ENCODE measurements around the gene PRKN.
"Not testable (repeated sequence)": the region's sequence is repeated elsewhere in the genome, so short reads cannot be mapped to it uniquely, and the experiment has no call there.

The PRKN gene

DNA sequence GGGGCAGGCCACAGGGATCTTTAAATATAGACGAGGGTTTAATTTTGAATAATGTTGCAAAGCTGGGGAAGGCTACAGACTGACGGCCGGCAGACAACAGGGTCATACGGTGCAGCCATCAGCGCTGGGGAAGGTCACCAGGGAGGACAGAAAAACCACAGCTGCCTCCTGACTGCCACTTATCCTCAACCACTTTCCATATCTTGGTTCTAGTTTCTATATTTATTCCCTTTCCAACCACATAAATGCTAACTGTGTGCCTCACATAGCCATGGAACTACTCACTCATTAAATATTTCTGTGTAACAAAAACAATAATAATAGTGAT lies 1368.0 kb downstream of the PRKN start:
- no peak for DNase-seq

DNA sequence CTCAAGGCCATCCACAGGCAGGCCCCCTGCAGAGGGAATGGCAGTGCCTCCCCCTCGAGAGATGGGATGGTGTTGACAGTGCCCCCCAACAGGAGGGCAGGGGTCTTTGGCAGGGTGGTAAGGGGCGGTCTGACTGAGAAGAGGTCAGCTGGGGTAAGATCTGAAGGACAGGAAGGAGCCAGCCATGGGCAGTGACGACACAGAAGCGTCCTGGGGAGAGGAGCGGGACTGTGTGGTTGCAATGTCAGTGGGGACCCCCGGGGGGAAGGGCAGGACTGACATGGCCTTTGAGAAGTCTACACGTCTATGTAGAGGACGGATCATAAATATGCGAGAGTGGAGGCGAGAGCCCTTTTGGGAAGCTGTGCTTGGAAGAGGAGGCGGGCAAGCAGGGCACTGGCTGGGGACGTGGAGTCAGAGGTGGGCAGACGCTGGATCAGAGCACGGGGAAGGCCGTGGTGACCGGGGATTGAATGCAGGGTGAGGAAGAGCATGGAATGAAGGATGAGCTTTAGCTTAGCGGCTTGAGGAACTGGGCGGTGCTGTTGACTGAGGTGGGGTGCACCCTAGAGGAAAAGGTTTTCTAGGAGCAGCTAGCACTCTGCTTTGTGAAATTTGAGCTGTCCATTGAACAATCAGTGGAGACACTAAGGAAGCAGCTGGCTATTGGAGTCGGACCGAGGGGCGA lies 1371.3 kb downstream of the PRKN start:
- DNase-seq = no peak

DNA sequence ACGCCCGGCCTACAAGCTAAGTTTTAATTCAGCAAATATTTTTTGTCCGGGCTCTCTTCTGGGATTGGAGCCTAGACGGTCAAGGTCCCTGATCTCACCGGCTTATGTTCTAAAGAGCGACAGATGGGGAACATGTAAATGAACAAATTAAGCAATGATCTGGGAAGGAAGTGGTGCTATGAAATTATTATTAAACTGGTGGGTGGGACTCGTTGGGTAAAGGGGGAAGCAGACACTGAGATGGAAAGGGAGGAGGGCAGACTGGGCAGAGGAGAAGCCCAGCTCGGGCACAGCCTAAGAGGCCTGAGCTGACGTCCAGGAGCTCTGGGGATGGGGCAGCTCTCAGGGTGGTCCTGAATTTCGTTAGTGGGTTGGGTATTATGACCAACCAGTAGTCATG lies 1371.9 kb downstream of the PRKN start:
- DNase-seq = no peak

DNA sequence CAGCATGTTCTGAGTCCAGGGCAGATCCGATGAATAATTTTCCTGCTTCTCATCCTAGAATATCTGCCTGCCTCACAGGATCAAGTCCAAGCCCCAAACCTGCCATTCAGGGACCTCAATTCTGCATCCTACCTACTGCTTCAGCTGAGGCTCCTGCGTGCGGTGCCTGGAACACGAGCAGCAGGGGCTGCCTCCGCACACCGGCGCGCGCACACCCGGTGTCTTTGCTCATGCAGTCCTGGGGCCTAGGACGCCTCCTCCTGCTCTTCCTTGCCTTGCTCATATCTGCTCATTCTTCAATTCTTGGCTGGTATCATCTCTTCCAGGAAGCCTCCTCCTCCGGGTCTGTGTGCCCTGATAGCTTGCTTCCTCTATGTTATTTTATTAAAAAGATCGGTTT lies 1372.6 kb downstream of the PRKN start:
- DNase-seq = no peak

DNA sequence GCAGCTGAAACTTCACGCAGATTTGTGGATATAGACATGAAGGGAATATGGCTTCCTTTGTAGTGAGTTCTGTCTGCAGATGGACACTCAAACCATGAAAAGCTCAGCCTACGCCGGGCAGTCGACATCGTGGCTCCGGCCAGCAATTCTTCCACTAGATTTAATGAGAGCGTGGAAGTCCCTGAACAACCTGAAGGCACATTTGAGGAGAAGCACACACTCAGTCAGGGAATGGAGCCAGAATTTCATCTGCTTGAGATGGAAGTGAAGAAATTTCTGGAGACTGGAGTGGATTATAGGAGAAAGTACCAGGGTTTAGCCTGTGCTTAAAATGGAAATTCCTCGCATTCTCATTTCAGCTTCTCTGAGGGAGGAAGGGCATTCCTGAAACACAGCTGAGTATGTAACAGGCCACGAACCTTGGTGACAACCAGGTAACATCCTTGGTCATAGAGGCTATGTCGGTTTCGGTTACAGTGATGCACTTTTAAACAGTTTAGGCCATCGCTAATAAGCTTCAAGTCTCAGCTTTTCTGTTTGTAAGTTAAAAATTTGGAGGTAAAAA lies 1373.2 kb downstream of the PRKN start:
- no peak for DNase-seq

DNA sequence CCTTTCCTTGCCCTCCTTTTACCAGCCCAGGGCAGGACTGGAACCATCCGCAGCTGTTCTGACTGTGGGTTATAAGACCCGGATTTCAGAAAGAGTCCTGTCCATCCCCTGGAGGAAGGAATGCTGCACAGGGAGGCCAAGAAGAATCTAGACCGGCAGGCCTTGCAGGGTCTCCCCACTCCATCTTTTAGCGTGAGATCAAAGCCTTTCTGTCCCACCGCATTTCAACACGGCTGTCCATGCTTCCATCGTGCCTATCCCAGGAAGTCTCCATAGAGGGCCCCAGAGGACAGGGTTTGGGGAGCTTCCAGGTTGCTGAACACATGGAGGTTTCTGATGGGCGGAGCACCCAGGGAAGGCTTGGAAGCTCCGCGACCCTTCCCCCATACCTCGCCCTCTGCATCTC lies 1374.4 kb downstream of the PRKN start:
- DNase-seq = no peak

DNA sequence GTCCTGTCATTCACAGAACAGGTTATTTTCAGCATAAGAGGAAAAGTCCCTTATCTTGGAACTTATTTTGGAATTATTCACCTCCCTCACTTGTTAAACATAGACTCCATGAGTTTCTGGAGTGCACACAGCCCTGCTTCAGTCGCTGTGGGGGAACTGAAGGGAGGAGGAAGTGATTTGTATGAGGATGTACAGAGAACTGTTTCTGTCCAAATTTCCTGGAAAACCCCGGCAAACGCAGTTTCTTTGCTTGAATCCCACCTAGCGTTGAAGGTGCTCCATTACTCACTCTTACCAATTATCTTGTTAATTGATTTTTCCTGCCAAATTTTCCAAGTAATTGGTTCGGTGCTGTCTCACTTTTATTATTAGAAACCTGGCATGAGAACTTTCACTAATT lies 1375.7 kb downstream of the PRKN start:
- DNase-seq = no peak

DNA sequence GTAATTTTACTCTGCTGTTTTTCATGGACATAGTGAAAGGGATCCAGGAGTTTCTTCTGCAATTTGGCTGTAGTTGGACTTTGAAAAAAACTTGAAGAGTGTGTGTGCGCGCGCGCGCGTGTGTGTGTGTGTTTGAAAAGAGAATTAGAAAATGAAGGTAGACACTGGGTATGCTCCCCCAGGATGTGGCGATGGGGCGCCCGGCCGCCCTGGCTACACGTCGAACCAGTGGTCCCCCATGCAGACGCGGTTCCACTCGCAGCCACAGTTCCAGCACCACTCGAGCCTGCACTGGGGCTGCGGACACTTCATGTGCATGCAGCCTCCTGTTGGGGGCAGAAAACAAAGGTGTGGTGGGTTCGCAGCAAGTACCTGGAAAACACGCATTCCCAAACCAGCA lies 1377.7 kb downstream of the PRKN start:
- DNase-seq = no peak

DNA sequence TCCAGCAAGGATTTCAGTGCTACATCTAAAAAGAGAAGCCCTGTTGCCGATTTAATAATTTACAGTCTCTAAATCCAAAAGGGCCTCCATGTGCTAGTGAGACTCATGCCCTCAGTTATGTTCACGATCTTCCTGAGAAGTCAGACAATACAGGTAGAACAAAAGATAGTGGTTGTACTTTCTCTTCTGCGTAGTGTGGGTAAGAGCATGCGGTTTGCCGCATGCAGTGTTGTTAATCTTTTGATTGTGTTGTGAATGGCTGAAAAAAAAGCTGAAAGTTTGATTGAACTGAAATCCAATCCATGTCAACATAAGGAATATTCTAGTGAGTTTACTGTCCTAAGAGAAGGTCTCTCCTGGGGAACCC lies 1379.0 kb downstream of the PRKN start:
- no peak for DNase-seq

DNA sequence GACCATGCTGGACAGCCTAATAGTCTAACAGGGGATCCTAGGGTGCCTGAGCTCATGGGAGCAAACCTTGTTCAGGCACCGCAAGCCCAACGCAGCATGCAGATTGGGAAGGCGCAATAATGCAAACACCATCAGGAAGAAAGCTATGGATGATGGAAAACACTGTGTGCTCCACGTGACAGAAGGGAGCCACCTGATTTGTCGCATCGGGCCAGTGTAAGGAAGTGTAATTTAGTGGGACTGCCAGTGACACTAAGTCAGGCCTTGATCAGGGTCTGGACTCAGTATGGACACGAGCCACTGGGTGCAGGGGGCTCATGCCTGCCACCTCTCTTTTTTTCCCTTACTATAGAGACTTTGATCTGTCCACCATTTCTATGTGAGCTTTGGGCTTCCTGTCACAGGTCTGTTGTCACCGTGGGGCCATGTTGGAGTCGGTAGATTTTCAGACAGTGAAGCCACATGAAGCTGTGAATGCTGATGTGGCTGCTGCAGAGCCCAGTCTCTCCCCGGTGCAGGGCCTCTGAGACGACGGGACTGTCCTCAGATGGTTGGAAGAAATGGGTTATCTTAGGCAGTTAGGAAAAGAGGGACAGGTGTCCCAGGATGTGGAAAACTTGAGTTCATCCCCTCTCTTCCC lies 1379.5 kb downstream of the PRKN start:
- DNase-seq = no peak

DNA sequence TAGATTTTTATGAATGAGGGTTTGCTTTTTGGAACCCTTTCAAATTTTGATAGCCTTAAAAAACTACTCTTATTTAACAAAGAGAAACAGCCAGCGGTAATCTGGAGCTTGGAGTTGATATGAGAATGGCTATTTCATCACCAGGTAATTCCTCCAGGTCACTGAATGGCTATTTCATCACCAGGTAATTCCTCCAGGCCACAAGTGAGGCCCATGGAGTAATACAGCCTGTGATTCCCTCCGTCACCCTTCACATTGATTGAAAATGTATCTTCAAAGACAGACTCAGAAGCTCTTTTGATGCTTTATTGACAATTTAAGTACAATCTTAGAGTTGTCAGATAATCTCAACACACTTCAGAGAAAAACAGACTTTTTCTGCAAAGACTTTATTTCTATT lies 1380.4 kb downstream of the PRKN start:
- no peak for DNase-seq

DNA sequence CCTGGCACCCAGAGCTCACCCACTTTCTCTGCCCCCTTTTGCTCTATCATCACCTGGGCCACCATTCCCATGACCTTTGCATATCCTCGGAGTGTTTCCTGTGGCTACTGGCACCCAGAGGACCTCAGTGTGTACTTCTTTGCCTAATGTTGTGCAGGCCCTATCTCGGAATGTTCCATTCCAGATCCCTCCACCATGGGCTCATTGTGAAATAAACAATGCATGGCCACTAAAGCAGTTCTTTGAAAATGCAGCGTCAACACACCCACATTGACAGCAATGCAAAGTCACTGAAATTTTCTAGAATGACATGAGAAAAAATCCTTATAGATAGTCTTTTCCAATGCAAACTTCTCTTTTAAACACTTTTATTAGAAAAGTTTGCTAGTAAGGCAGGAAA lies 1380.8 kb downstream of the PRKN start:
- DNase-seq = no peak

DNA sequence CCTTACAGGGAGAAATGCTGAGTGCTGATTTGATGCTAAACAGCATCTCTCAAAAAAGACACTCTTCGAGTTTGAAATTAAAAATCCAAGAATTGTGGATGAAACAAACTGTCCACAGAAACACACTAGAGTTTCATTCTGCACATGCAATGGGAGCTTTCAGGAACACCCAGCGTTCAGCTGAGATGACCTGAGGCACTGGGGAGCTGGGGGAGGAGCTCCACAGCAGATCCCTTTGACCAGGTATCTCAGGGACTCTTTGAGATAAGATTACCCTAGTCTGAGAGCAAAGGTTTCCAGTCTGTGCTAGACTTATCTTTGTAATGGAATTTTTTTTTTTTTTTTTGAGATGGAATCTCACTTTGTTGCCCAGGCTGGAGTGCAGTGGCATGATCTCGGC lies 1382.9 kb downstream of the PRKN start:
- DNase-seq = no peak

DNA sequence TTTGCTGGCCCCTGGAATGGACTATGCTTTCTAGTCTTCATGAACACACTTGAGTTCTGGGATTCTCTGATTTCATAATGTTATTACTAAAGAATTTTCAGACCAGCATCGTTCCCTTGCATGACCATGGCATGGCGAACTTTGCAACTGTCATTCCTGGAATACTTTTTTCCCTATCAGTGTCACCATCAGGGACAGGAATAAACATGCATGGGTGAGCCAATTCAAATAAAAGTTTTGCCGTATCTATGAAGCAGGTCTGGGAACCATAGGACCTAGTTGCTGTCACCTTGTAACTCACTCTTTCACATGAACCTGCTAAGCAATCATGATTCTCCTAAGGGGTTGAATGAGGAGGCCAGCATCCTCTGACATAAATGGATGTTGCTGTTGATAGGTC lies 1385.5 kb downstream of the PRKN start:
- no peak for DNase-seq

DNA sequence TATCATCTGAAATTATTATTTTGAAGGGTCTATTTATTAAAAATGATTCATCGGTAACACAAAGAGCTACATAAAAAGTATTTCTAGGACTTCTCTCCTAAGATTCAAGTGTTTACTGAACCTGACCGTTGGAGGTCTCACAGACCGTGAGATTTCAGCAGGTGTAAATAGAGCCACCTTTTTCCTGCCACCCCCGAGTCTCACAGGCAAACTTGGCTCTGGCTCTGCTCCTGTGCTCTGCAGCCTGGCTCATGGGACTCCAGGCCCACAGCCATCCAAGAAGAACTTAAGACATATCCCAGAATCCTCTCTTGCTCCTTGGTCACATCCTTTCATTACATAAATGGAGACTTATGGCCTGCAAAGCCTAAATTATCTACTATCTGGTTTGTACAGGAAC lies 1385.9 kb downstream of the PRKN start:
- DNase-seq = no peak

DNA sequence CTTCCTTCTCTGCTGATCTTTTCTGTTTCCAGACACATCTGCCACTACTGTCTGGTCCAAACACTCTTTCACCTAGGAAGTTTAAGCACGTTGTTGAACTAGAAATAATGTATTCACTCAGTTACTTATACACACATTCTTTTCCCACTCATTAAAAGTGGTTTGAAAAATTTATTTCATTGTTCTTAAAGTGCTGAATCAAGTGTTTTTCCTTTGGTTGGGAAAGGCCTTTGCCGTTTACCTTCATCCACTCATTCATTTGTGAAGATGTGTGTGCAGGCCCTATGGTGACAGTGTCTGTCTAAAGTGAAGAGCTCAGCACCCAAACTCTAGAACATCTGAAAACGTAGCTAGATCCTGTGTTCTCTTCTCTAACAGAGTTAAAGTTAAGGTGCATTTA lies 1389.6 kb downstream of the PRKN start:
- no peak for DNase-seq

DNA sequence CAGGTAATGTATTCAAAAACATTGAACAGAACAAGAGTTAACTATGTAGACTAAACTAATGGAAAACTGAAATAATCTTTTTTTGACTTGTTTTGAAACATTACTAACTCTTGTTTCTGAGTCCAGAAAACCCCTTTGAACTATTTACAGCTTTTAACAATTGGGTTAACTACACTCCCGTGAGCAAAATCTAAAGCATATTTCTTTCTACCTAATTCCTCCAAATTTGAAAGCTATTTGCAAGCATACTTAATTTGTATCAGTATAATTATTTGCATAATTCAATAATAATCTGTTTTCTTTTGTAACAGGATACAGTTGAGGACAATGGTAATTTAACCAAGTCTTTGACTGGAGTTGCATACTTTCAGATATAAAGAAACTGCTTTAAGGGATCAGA lies 1391.1 kb downstream of the PRKN start:
- no peak for DNase-seq

DNA sequence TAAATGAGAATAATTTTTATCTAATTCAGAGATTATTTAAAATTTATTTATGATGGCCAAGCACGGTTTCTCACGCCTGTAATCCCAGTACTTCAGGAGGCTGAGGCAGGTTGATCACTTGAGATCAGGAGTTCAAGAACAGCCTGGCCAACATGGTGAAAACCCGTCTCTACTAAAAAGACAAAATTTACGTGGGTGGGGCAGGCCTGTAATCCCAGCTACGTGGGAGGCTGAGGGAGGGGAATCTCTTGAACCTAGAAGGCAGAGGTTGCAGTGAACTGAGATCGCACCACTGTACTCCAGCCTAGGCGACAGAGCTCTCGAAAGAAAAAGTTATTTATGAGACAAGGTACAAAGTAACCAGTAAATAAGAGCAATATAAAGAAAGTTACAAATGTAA lies 1394.2 kb downstream of the PRKN start:
- no peak for DNase-seq

DNA sequence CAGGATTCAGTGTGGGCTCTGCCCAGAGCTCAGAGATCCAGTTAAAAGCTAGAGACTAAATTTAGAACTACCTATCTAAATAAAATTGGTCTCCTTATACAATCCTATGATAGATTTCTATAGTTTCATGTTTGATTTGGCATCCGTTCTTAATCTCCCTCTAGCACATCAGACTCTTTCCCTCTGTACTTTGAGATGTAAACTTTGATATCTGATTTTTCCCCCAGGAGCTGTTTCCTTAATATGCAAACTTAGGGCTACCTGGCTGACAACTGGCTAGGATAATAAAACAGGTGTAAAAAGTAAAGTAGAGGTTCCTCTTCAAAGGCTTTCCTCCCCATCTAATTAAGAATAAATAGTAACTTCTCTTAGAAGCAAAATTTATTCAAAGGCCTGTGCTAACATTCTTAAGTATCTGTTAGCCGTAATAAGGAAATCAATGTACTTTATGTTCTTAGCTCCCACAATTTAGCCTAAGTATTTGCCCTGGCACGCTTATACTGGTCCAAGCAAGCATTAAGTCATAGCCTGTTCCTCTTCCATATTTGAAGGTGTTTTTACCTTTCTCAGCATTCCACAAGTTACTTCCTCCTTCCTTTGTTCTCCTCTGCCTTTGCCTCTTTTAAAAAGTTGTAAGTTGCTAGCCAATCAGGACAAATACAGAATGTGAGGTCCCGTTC lies 1396.0 kb downstream of the PRKN start:
- not testable (repeated sequence) for DNase-seq

DNA sequence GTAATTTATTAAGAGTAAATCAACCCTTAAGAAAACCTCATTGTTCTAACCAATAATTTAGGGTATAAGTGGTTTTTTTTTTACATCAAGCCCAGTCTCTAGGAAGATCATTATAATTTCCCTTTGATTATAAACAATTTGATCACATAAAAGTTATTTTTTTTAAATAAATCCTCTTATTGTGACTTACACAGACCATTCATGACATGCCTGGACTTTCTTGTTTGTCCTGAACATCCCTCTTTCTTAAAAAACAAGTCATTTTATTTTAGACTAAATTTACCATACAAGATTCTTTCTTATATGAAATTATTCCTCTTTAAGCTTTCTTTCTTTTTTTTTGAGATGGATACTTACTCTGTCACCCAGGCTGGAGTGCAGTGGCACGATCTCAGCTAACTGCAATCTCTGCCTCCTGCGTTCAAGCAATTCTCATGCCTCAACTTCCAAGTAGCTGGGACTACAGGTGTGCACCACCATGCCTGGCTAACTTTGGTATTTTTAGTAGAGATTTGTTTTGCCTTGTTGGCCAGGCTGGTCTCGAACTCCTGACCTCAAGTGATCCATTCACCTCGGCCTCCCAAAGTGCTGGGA lies 1400.1 kb downstream of the PRKN start:
- DNase-seq = no peak

DNA sequence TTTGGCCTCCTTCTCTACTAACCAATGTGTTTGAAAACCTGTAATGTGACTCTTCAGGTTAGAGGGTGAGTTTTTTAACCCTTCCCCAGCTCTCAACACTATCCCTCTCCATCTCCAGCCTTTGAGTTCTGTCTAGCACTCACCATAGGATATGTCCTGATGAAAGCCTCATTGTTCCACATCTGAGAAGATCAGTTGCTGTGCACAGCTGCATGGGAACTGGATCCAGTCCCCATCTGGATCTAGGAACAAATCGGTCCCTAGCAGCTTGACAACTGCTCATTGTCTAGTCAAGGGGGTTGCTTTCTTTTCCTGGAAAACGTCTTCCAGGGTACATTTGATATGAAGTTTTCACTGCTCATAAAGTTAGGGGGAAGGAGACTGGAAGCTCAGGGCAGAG lies 1408.3 kb downstream of the PRKN start:
- DNase-seq = no peak

DNA sequence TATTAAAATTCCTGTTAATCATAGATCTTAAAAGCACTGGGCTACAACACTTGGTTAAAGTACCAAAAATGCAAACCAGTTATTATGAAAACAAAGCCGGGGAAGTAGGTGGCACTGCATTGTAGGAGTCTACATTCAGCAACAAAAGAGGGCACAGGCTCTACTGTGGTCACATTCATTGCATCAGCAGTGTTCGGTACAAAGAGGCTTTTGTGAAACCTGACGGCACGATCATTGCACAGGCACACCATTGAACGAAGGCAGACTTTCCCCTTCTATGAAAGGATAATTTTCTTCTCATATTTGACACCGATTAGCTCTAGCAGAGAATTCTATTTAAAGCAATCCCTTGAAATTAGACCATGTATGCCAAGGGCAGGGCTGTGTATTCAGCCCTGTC lies 1409.1 kb downstream of the PRKN start:
- DNase-seq = no peak

DNA sequence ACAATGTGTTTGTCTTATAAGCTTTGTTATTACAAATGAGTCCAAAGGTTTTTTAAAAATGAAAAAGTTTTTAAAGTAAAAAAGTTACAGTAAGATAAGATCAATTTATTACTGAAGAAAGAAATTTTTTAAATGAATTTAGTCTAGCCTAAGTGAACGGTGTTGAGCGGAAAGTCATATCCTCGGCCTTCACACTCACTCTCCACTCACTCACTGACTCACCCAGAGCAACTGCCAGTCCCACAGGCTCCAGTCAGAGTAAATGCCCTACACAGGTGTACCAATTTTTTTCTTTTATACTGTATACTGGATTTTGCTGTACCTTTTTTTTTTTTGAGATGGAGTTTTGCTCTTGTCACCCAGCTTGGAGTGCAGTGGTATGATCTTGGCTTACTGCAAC lies 1411.0 kb downstream of the PRKN start:
- DNase-seq = no peak
